Thyroid gland (tissue), 4 donors: ENCODE measurements around the gene PCDH19. TPM values are rescaled to one million over a fixed set of nuclear protein-coding genes. Genes with fewer than 3 reads are reported as not detected.

ENCODE experiments used
- DNase-seq, 2 donors: peaks; one replicate each; pipeline ENCODE4 v3.0.0-alpha.2; 2019
- H3K27ac ChIP-seq, 3 donors: fragments of 200-600 bp; sonication (generic); 1 replicate in 2 of 3; 2 replicates in 1 of 3; pipeline ENCODE4 v1.5.1; 2016 to 2019; ENCODE audit warnings: mild to moderate bottlenecking in 1 of 3, moderate library complexity in 1 of 3
- H3K27me3 ChIP-seq: fragments of 200-600 bp; sonication (generic); one replicate; pipeline ENCODE4 v1.5.1; 2019
- H3K36me3 ChIP-seq, 2 donors: fragments of 200-600 bp; sonication (generic); one replicate each; pipeline ENCODE4 v1.5.1; 2016 to 2019
- H3K4me1 ChIP-seq, 2 donors: fragments of 200-600 bp; sonication (generic); one replicate each; pipeline ENCODE4 v1.5.1; 2017 to 2019
- H3K4me3 ChIP-seq, 3 donors: fragments of 200-600 bp; sonication (generic); replicated peaks in 1 of 3; 1 replicate in 2 of 3; 2 replicates in 1 of 3; pipeline ENCODE4 v1.5.1; 2016; ENCODE audit warnings: mild to moderate bottlenecking in 1 of 3
- H3K9me3 ChIP-seq: fragments of 200-600 bp; sonication (generic); one replicate; pipeline ENCODE4 v1.5.1; 2017
- POLR2A ChIP-seq, 2 donors: fragments of 450-650 bp; IDR thresholded peaks; one replicate each; pipeline ENCODE4 v1.6.1; 2017; ENCODE audit warnings: antibody characterized with exemption in 2 of 2, mild to moderate bottlenecking in 2 of 2, moderate library complexity in 1 of 2
- WGBS, 2 donors: methylation state at CpG; one replicate each; pipeline ENCODE4 v1.1.5; 2017; 5-methylcytosine and 5-hydroxymethylcytosine counted together
- intact Hi-C: fragments of 100-400 bp; cut with DNase I; formaldehyde crosslinking; loops from one replicate; pipeline ENCODE4 v1.15.1; 2023
- total RNA-seq, 4 donors: library from RNA; depleted of rRNA; stranded (reverse); fragments of >200 nt; gene quantifications; one replicate each; pipeline ENCODE4 v1.2.3, GENCODE V29; 2016
- TF ChIP-seq, protein P1 (sequence below), 6 experiments: fragments of 200-600 bp in 3 of 6; fragments of 450-650 bp in 3 of 6; sonication (generic) in 3 of 6; IDR thresholded peaks; one replicate each; pipeline ENCODE4 v1.5.1; 2016 to 2019; ENCODE audit warnings: antibody characterized with exemption in 6 of 6, mild to moderate bottlenecking in 2 of 6, inconsistent platforms in 1 of 6, moderate library complexity in 1 of 6

The PCDH19 gene
- total RNA-seq, 4 donors from 2014 or later = 0.40 to 0.88 (median 0.52) TPM

DNA sequence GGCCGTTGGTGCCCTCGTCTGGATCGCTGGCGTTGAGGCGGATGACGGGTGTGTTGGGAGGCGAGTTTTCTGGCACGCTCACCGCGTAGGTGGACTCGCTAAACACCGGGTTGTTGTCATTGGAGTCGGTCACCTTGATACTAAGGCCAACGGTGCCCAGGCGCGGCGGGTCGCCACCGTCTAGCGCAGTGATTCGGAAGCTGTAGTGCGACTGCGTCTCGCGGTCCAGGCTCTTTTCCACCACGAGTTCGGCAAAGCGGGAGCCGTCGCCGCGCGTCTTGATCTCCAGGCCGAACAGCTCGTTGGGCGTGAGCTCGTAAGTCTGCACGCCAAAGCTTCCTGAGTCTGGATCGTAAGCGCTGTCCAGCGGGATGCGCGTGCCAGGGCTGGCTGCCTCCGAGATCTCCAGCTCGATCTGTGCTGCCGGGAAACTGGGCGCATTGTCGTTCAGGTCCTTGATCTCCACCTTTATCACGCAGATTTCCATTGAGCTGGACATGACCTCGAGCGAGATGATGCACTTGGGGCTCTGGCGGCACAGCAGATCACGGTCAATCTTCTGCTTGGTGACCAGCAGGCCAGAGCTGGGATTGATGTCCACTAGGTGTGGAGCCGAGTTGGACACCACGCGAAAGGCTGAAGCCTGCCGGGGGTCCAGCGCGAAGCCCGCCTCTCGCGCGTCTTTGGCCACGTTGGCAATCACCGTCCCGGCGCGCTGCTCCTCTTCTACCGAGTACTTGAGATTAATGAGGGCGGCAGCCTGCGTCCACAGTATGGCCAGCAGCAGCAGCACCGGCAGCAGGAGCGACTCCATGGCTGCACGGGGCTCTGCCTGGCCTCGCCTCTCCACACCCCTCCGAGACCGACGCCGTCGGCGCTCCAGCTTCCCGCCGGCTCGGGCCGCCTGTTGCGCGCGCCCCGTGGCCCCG, 2.0 kb downstream of the PCDH19 start:
- DNase-seq = no peak
- intact Hi-C loops = no loop called here
- H3K27me3 ChIP-seq = peaks cover 20% of the 10 kb centered on the region

DNA sequence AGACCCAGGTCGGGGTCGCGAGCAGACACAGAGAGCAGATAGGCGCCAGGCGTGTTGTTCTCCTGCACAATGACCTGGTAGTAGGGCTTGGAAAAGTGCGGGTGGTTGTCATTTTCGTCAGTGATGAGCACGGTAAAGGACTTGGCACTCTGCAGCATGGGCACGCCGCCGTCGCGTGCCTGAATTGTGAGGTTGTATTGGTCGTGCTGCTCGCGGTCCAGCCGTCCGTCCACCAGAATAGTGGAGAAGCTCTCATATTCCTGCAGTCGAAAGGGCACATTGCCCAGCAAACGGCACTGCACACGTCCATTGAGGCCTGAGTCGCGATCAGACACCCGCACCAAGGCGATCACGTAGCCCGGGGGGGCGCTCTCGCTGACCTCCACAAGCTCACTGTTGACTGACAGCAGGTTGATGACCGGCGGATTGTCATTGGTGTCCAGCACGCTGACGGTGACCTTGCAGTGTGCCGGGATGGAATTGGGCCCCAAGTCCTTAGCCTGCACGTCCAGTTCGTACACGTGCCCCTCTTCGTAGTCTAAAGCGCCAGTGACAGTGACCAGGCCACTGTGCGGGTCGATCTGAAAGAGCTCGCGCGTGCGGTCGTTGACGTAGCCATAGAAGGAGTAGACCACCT, 2.8 kb downstream of the PCDH19 start:
- Histone ChIP-seq H3K4me1 (peaks cover 0 to 16% of the 10 kb centered on the region in 2 donors), H3K4me3 (no peak overlapping the region), H3K27ac (no peak overlapping the region), H3K9me3 (no peaks in the 10 kb centered on the region), H3K36me3 (no peaks in the 10 kb centered on the region), H3K27me3 (peaks cover 19% of the 10 kb centered on the region)
- TF ChIP-seq, protein P1, sequence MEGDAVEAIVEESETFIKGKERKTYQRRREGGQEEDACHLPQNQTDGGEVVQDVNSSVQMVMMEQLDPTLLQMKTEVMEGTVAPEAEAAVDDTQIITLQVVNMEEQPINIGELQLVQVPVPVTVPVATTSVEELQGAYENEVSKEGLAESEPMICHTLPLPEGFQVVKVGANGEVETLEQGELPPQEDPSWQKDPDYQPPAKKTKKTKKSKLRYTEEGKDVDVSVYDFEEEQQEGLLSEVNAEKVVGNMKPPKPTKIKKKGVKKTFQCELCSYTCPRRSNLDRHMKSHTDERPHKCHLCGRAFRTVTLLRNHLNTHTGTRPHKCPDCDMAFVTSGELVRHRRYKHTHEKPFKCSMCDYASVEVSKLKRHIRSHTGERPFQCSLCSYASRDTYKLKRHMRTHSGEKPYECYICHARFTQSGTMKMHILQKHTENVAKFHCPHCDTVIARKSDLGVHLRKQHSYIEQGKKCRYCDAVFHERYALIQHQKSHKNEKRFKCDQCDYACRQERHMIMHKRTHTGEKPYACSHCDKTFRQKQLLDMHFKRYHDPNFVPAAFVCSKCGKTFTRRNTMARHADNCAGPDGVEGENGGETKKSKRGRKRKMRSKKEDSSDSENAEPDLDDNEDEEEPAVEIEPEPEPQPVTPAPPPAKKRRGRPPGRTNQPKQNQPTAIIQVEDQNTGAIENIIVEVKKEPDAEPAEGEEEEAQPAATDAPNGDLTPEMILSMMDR (IDR thresholded peaks at IDR 0.05) = no peak
- no peak for TF ChIP-seq POLR2A (IDR thresholded peaks at IDR 0.05)
- WGBS, 2 donors = 48% methylated on average over 4 of the region's 47 CpGs; no CpG with 5 or more reads in 1 of the 2 donors
- DNase-seq = no peak
- intact Hi-C loops = no loop called here

More for the DNA sequence above, 2.0 kb downstream of the PCDH19 start:
- peaks cover 0 to 16% of the 10 kb centered on the region in 2 donors for H3K4me1 ChIP-seq
- H3K4me3 ChIP-seq = no peak overlapping the region
- 0 to 5% methylated on average over 4 to 7 of the region's 90 CpGs for WGBS, 2 donors
- H3K9me3 ChIP-seq = no peaks in the 10 kb centered on the region
- no peaks in the 10 kb centered on the region for H3K36me3 ChIP-seq
- H3K27ac ChIP-seq = no peak overlapping the region
- TF ChIP-seq, protein P1 (IDR thresholded peaks at IDR 0.05) = no peak
- no peak for TF ChIP-seq POLR2A (IDR thresholded peaks at IDR 0.05)

DNA sequence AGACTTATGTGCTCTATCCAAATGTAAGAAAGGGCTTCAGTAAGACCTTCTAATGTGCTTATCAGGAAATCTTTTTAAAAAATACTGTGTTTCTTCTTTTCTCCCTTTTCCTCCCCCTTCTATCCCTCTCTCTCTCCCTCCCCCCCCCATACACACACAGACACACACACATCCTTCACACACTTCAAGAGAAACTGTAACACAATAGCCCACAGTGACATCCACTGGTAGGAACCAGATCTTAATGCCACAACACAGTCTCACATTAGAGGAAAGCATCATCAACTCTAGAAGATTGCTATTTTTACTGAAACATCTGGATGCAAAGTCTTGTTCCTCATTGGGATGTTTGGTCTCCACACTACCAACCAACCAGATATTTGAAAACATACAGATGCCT, 4.6 kb downstream of the PCDH19 start:
- TF ChIP-seq, protein P1 (IDR thresholded peaks at IDR 0.05) = no peak
- TF ChIP-seq POLR2A (IDR thresholded peaks at IDR 0.05) = no peak
- Histone ChIP-seq H3K36me3 (no peaks in the 10 kb centered on the region), H3K27me3 (peaks cover 3% of the 10 kb centered on the region)

DNA sequence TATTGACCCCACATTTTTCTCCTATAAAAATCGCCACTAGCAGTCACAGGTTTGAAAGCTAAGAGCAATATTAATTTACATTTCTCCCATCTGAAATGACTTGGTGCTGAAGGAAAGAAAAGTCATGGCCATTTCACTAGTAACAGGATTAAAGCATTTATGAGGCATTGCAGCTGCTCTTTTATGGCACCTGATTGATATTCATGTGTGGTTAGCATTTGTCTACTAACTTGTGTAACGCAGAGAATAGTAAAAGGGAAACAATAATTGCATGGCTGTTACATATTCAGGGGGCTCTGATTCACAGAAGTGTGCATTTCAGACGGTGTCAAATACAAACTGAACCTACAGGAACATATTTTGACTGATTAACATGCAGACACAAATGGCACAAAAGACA, 5.2 kb downstream of the PCDH19 start:
- no peak overlapping the region for H3K4me3 ChIP-seq
- 57 to 58% methylated on average over 3 of the region's 3 CpGs for WGBS, 2 donors
- no peak for DNase-seq
- intact Hi-C loops = no loop called here
- H3K9me3 ChIP-seq = no peaks in the 10 kb centered on the region
- no peak for TF ChIP-seq POLR2A (IDR thresholded peaks at IDR 0.05)
- TF ChIP-seq, protein P1 (IDR thresholded peaks at IDR 0.05) = no peak
- peaks cover 3% of the 10 kb centered on the region for H3K27me3 ChIP-seq
- H3K4me1 ChIP-seq = peaks cover 0 to 11% of the 10 kb centered on the region in 2 donors
- H3K36me3 ChIP-seq = no peaks in the 10 kb centered on the region
- no peak overlapping the region for H3K27ac ChIP-seq

More for the DNA sequence above, 4.6 kb downstream of the PCDH19 start:
- peaks cover 0 to 11% of the 10 kb centered on the region in 2 donors for H3K4me1 ChIP-seq
- H3K4me3 ChIP-seq = no peak overlapping the region
- H3K9me3 ChIP-seq = no peaks in the 10 kb centered on the region
- intact Hi-C loops = no loop called here
- no peak overlapping the region for H3K27ac ChIP-seq
- DNase-seq = no peak

DNA sequence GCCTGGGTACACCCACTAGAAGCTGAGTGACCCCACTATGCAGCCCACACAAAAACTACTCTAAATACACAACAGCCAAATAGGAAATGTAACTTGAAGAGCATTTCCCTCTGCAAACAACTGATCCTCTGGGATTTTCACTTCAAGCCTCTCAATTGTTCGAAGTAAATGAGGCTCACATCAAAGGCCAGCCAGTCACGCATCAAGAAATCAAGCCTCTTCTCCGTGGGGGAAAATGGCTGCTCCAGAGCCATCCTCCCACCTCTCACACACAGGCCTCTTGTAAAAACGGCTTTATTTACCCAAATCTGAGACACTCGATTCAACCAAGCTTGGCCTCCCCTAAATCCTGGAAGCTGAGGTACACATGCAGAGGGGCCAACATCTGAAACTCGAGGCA, 14.3 kb downstream of the PCDH19 start:
- Histone ChIP-seq H3K27me3 (no peaks in the 10 kb centered on the region), H3K9me3 (no peaks in the 10 kb centered on the region), H3K4me3 (no peak overlapping the region), H3K36me3 (no peaks in the 10 kb centered on the region), H3K4me1 (no peaks in the 10 kb centered on the region), H3K27ac (no peak overlapping the region)
- no peak for TF ChIP-seq POLR2A (IDR thresholded peaks at IDR 0.05)
- TF ChIP-seq, protein P1 (IDR thresholded peaks at IDR 0.05) = no peak
- DNase-seq = no peak
- 12% methylated on average over 6 of the region's 6 CpGs; no CpG with 5 or more reads in 1 of the 2 donors for WGBS, 2 donors
- intact Hi-C loops = no loop called here
